Amniotic epithelial cell (primary cell): ENCODE results near the gene TMEM130.
A peak's percentile ranks its signal among the peaks of the same experiment; 100 is the strongest.

Experiments used
- DNase-seq: peaks from one replicate; pipeline ENCODE4 v3.0.0-alpha.2; 2010; ENCODE audit warnings: low read depth

The TMEM130 gene, protein sequence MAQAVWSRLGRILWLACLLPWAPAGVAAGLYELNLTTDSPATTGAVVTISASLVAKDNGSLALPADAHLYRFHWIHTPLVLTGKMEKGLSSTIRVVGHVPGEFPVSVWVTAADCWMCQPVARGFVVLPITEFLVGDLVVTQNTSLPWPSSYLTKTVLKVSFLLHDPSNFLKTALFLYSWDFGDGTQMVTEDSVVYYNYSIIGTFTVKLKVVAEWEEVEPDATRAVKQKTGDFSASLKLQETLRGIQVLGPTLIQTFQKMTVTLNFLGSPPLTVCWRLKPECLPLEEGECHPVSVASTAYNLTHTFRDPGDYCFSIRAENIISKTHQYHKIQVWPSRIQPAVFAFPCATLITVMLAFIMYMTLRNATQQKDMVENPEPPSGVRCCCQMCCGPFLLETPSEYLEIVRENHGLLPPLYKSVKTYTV

GRCh38 chr7:98869597-98870120 lies at the start of gene TMEM130:
Gene TMEM130 (minus strand): TSS chr7:98870014. CDS start chr7:98869861, 153 bp downstream.
- no peak for DNase-seq

DNA sequence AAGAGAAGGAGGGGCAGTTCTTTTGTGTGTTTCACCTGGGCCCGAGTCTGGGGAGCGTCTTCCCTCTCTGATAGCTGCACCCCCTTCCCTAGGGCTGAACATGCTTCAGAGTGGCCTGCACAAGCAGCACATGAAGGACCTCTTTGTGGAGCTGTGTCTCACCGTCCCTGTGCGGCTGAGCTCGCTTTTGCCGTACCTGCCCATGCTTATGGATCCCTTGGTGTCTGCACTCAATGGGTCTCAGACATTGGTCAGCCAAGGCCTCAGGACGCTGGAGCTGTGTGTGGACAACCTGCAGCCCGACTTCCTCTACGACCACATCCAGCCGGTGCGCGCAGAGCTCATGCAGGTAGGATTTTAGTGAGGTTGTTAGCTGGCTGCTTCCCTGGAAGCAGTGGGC lies 47.5 kb upstream of the TMEM130 start:
- no peak for DNase-seq

DNA sequence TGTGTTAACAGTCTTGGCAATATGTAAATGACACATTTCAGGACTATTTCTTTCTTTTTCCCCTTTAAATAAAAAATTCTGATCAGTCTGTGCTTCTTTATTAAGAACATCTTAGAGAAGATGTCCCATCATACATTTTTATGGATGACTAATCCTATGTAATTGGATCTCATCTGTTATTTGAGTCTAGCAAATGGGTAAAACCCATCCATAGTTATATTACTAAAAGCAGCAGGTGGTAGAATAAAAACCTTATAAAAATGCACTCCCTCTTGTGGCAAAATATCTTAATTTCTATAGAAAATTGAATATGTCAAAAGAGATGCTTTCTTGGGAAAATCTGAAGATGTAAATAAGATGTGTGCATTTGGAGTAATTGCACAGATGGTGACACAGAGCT lies 43.8 kb upstream of the TMEM130 start:
- no peak for DNase-seq

DNA sequence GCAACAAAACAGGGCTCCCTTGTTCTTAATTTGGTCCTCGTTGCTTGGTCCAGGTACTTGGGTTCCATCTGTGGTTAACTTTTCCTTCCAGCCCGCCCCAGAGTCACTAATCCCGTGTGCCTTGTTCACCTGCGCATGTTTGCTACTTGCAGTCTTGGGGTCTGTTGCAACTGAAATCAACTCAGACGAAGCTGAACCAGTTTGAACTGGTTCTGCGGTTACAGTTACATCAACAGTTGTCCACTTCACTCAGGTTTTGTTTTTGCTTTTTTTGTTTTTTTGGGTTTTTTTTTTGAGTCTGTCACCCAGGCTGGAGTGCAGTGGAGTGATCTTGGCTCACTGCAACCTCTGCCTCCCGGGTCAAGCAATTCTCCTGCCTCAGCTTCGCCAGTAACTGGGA lies 43.2 kb upstream of the TMEM130 start:
- DNase-seq = no peak

- DNase-seq = no peak
These were observed 42.1 kb upstream of the TMEM130 start for GRCh38 chr7:98911916-98912315.

- DNase-seq = no peak
These were observed 40.6 kb upstream of the TMEM130 start for GRCh38 chr7:98910427-98910826.

DNA sequence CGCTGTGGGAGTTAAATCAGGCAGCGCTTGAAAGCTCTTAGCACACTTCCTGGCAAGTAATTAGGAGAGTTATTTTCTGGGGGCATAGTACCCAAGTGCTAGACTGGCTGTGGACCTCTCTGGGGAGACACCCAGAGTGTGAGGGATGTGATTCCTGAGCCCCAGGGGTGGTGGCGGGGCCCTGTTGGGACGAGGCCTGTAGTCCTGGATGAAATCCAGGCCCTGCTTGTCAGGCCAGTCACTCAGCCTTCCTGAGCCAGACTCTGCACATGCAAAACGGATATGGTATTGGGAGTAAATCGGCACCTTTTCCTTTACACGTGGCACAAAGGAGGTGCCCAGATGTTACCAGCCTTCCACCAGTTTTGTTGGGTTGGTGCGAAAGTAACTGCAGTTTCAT lies 39.7 kb upstream of the TMEM130 start:
- DNase-seq = no peak

GRCh38 chr7:98908585-98908984 lies 38.8 kb upstream of the TMEM130 start:
- no peak for DNase-seq

DNA sequence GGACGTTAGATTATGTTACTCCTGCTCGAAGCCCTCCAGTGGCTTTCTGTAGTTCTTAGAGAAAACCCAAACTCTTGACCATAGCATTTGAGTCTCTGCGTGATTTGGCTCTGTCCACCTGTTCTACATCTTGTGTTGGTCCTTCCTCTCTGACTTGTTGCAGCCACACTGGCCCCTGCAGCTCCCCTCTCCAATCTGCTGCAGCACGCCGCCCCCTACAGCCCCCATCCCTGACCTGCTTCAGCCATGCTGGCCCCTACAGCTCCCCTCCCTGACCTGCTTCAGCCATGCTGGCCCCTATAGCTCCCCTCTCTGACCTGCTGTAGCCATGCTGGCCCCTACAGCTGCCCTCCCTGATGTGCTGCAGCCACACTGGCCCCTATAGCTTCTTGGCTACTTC lies 37.8 kb upstream of the TMEM130 start:
- no peak for DNase-seq

DNA sequence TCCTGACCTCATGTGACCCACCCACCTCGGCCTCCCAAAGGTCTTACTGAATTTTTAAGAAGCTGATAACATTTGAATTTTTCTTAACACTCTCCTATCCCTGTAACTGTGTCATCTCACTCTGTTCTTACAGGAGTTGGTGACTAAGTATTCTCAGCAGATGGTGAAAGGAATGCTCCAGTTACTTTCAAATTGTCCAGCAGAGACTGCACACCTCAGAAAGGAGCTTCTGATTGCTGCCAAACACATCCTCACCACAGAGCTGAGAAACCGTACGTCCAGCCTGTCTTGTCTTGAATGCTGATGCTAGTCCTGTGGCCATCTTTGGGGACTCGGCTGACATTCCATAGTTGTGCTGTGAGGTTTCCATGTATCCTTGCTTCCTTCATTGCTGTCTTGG lies 33.4 kb upstream of the TMEM130 start:
- no peak for DNase-seq

- peak; percentile 12 for DNase-seq
These were observed 32.7 kb upstream of the TMEM130 start for GRCh38 chr7:98902523-98902922.

GRCh38 chr7:98900815-98901214 lies 31.0 kb upstream of the TMEM130 start:
- DNase-seq = no peak

- DNase-seq = no peak
These were observed 30.0 kb upstream of the TMEM130 start for GRCh38 chr7:98899816-98900215.

DNA sequence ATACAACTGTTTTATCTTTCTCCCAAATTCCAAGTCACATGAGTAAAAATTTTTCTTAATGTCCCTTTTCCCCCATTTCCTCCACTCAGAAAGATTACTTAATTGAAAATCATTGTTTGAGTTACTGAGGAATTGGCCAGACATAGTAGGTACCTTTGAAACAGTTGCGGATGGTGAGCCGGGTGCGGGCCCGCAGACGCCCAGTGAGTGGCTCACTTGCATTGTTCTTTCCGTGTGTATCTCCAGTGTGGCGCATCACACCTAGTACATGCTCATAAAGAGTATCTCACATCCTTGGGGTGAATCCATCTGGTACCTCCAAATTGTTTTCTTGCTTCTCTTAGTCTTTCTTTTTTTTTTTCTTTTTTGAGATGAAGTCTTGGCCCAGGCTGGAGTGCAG lies 22.8 kb upstream of the TMEM130 start:
- no peak for DNase-seq

GRCh38 chr7:98887038-98887437 lies 17.2 kb upstream of the TMEM130 start:
- DNase-seq = no peak

GRCh38 chr7:98884416-98884815 lies 14.6 kb upstream of the TMEM130 start:
- no peak for DNase-seq

- DNase-seq = no peak
These were observed 11.9 kb upstream of the TMEM130 start for GRCh38 chr7:98881561-98882315.

DNA sequence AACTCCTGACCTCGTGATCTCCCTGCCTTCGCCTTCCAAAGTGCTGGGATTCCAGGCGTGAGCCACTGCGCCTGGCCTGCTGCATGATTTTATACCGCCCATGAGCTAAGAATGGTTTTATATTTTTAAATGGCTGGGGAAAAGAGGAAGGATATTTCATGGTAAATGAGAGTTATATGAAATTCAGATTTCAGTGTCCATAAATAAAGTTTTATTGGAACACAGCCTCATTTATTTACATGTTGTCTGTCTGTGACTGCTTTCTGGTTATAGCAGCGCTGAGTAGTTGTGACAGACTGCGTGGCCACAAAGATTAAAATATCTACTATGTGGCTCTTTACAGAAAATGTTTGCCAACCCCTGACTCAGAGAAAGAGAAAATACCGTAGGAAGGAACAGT lies 10.7 kb upstream of the TMEM130 start:
- no peak for DNase-seq

- no peak for DNase-seq
These were observed 10.1 kb upstream of the TMEM130 start for GRCh38 chr7:98879979-98880315.

GRCh38 chr7:98879198-98879978 lies 9.6 kb upstream of the TMEM130 start:
- DNase-seq = no peak

- DNase-seq = peak; percentile 58
These were observed 8.8 kb upstream of the TMEM130 start, which contains the start of gene TRRAP for GRCh38 chr7:98878365-98879197. Gene TRRAP (plus strand): TSS chr7:98878532. CDS start chr7:98881151, 2,619 bp downstream.
